Stimulated activated CD4-positive, alpha-beta T cell treated with anti-CD3 and anti-CD28 coated beads, Interleukin-4, amount 100 ng/mL, for 48 hours (primary cell): ENCODE measurements around the gene FTL.

Experiments used
- DNase-seq, 2 donors: peaks; one replicate each; pipeline ENCODE4 v3.0.0-alpha.2; 2020; ENCODE audit warnings: low read depth in 2 of 2

The FTL gene

GRCh38 chr19:48945817-48946216 lies 19.3 kb upstream of the FTL start:
- no peak for DNase-seq

- DNase-seq = no peak
Observed at GRCh38 chr19:48946463-48947257, 18.4 kb upstream of the FTL start.

- DNase-seq = no peak
Observed at GRCh38 chr19:48947258-48947542, 17.9 kb upstream of the FTL start.

- no peak for DNase-seq
Observed at GRCh38 chr19:48950159-48950558, 14.9 kb upstream of the FTL start.

- no peak for DNase-seq
Observed at GRCh38 chr19:48950830-48951519, 14.1 kb upstream of the FTL start.

GRCh38 chr19:48953141-48953540 lies 12.0 kb upstream of the FTL start:
- DNase-seq = no peak

- DNase-seq = no peak
Observed at GRCh38 chr19:48953990-48954594, 11.0 kb upstream of the FTL start.

- DNase-seq = peak; percentile 96
Observed at GRCh38 chr19:48954595-48955307, 10.4 kb upstream of the FTL start, which contains the start of gene BAX. BAX (plus strand) TSS chr19:48954875; CDS start chr19:48954929, 54 bp downstream.

- no peak for DNase-seq
Observed at GRCh38 chr19:48955308-48955958, 9.7 kb upstream of the FTL start.

- DNase-seq = no peak
Observed at GRCh38 chr19:48958006-48958405, 7.1 kb upstream of the FTL start.

- no peak for DNase-seq
Observed at GRCh38 chr19:48959341-48960239, 5.5 kb upstream of the FTL start.

GRCh38 chr19:48961051-48961649 lies 4.0 kb upstream of the FTL start:
- DNase-seq = no peak

GRCh38 chr19:48961673-48962028 lies 3.5 kb upstream of the FTL start:
- no peak for DNase-seq

GRCh38 chr19:48962029-48962848 lies 2.9 kb upstream of the FTL start:
- DNase-seq = peak in 1 of 2 donors; percentile 61

GRCh38 chr19:48962849-48963165 lies 2.3 kb upstream of the FTL start:
- no peak for DNase-seq

- peak; percentile 57 to 60 for DNase-seq
Observed at GRCh38 chr19:48963371-48964204, 1.5 kb upstream of the FTL start.

- DNase-seq = no peak
Observed at GRCh38 chr19:48964205-48965039, 687 bp upstream of the FTL start.
